ENCODE measurements around the gene SRPRB.

GRCh38 chr3:133849346-133849745, 43.7 kb downstream of the SRPRB start:
- TF ChIP-seq POLR2AphosphoS5 (IDR thresholded peaks at IDR 0.05; ENCODE audit: low read depth, low read length) (no peak), CTCF (IDR thresholded peaks at IDR 0.05) (no peak), MAX (IDR thresholded peaks at IDR 0.05; ENCODE audit: low read depth) (no peak), RFX5 (IDR thresholded peaks at IDR 0.05; ENCODE audit: low read length) (no peak), FOSL2 (IDR thresholded peaks at IDR 0.05; ENCODE audit: borderline replicate concordance, low read depth) (no peak), REST (IDR thresholded peaks at IDR 0.05; ENCODE audit: low read depth, low read length) (no peak), YY1 (IDR thresholded peaks at IDR 0.05; ENCODE audit: low read depth) (no peak), RAD21 (IDR thresholded peaks at IDR 0.05; ENCODE audit: low read length) (no peak), EP300 (IDR thresholded peaks at IDR 0.05; ENCODE audit: borderline replicate concordance in 1 of 2, low read depth in 1 of 2, low read length in 1 of 2) (no peak), GATA2 (CRISPR knock-in tag; IDR thresholded peaks at IDR 0.05) (no peak)

Measured in SK-N-SH (cell line).